Measurements from ENCODE around the gene MOK. TPM values are rescaled to one million over a fixed set of nuclear protein-coding genes. Genes with fewer than 3 reads are reported as not detected.

Gene MOK
- total and polyA plus RNA-seq, 2 of the 4 experiments (the other 2 are of a cell fraction) = 16.8 to 48.5 TPM

- H2AK5ac ChIP-seq (ENCODE audit: low read depth, low read length) = no peak overlapping the region
- no peaks in the 10 kb centered on the region for H3K27me3 ChIP-seq (ENCODE audit: control insufficient read depth, insufficient read depth, low read length)
- no peak for TF ChIP-seq RCOR1 (IDR thresholded peaks at IDR 0.05; ENCODE audit: insufficient replicate concordance, low read length)
- no peak for TF ChIP-seq RFX5 (IDR thresholded peaks at IDR 0.05; ENCODE audit: low read depth, low read length)
- TF ChIP-seq NFE2L2 (IDR thresholded peaks at IDR 0.05; ENCODE audit: low read depth, low read length) = no peak
- TF ChIP-seq MAZ (IDR thresholded peaks at IDR 0.05; ENCODE audit: borderline replicate concordance, low read depth, low read length) = no peak
- no peak for TF ChIP-seq SMC3 (IDR thresholded peaks at IDR 0.05; ENCODE audit: low read depth, low read length)
- TF ChIP-seq BHLHE40 (IDR thresholded peaks at IDR 0.05; ENCODE audit: low read depth, low read length) = no peak
- no peak for TF ChIP-seq CHD1 (IDR thresholded peaks at IDR 0.05; ENCODE audit: low read depth, low read length)
- TF ChIP-seq POLR2A (IDR thresholded peaks at IDR 0.05; ENCODE audit: low read depth, low read length) = no peak
- TF ChIP-seq CEBPB (IDR thresholded peaks at IDR 0.05; ENCODE audit: low read depth, low read length) = no peak
- TF ChIP-seq, protein P1, sequence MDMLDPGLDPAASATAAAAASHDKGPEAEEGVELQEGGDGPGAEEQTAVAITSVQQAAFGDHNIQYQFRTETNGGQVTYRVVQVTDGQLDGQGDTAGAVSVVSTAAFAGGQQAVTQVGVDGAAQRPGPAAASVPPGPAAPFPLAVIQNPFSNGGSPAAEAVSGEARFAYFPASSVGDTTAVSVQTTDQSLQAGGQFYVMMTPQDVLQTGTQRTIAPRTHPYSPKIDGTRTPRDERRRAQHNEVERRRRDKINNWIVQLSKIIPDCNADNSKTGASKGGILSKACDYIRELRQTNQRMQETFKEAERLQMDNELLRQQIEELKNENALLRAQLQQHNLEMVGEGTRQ (IDR thresholded peaks at IDR 0.05; ENCODE audit: low read depth, low read length) = no peak
- no peak for TF ChIP-seq MXI1 (IDR thresholded peaks at IDR 0.05; ENCODE audit: borderline replicate concordance, low read depth, low read length)
- TF ChIP-seq FOS (IDR thresholded peaks at IDR 0.05; ENCODE audit: low read depth, low read length) = no peak
- no peak for TF ChIP-seq RAD21 (IDR thresholded peaks at IDR 0.05; ENCODE audit: low read length)
- intact Hi-C loops (cut with micrococcal nuclease) (no loop called here), dilution Hi-C loops (cut with HindIII; ENCODE audit: low sequenced_read_pairs, unreplicated experiment) (no loop called here), in situ Hi-C loops (cut with MboI; ENCODE audit: low sequenced_read_pairs) (no loop called here)
- H3K36me3 ChIP-seq (ENCODE audit: control insufficient read depth, insufficient read depth, low read length) = peaks cover 50% of the 10 kb centered on the region
- H3K9ac ChIP-seq (ENCODE audit: low read depth, low read length) = no peak overlapping the region
- H3K14ac ChIP-seq (replicated peaks; ENCODE audit: low read depth, low read length) = no peak overlapping the region
- no peak overlapping the region for H3K4me3 ChIP-seq (ENCODE audit: insufficient read depth, low read depth, low read length)
- ChIA-PET POLR2A (ENCODE audit: unreplicated experiment) (no interaction called here), CTCF (no interaction called here)
- no peak overlapping the region for H3K4ac ChIP-seq (ENCODE audit: low read depth, low read length)
- WGBS, 2 experiments (ENCODE audit: extremely low coverage in 2 of 2, insufficient read length in 1 of 2) = 95% methylated on average over 4 of the region's 5 CpGs; no CpG with 5 or more reads in 1 of the 2 experiments
- no peaks in the 10 kb centered on the region for H3K9me3 ChIP-seq (ENCODE audit: control insufficient read depth, insufficient read depth, low read length)
- H2BK5ac ChIP-seq (ENCODE audit: low read depth, low read length, poor library complexity, severe bottlenecking) = no peak overlapping the region
- H3K56ac ChIP-seq (ENCODE audit: extremely low read depth, insufficient read depth, low read length) = no peak overlapping the region
- H3K9me1 ChIP-seq (ENCODE audit: insufficient read depth, low read length) = no peaks in the 10 kb centered on the region
- H2BK20ac ChIP-seq (ENCODE audit: low read depth, low read length) = no peak overlapping the region
- H3K23ac ChIP-seq (ENCODE audit: low read depth, low read length) = no peak overlapping the region
- H3K27ac ChIP-seq (ENCODE audit: insufficient read depth, low read length) = no peak overlapping the region
- H4K91ac ChIP-seq (ENCODE audit: insufficient read depth, low read depth, low read length) = no peak overlapping the region
- H2AFZ ChIP-seq (replicated peaks; ENCODE audit: low read length, poor library complexity) = no peak overlapping the region
- no peak overlapping the region for H4K5ac ChIP-seq (ENCODE audit: low read depth, low read length)
- ATAC-seq (ENCODE audit: low read depth) (no peak), DNase-seq (no peak)
- no peak overlapping the region for H2BK120ac ChIP-seq (ENCODE audit: low read depth, low read length)
- H3K4me1 ChIP-seq (ENCODE audit: control insufficient read depth, insufficient read depth, low read length) = no peaks in the 10 kb centered on the region
- no peaks in the 10 kb centered on the region for H3K79me1 ChIP-seq (ENCODE audit: low read depth in 1 of 2, low read length in 2 of 2)
- H2AK9ac ChIP-seq (replicated peaks; ENCODE audit: low read depth, low read length, poor library complexity) = no peak overlapping the region
- no peak overlapping the region for H2BK15ac ChIP-seq (ENCODE audit: low read depth, low read length)
- H4K20me1 ChIP-seq (ENCODE audit: insufficient read depth, low read length) = no peaks in the 10 kb centered on the region; the same call in 1 of the 2 replicates
- BruUV-seq (replicated peaks) = no TSS peak
- no peak overlapping the region for H3K4me2 ChIP-seq (ENCODE audit: low read depth, low read length)
- H3K18ac ChIP-seq (ENCODE audit: low read depth, low read length) = no peak overlapping the region
- H4K8ac ChIP-seq (ENCODE audit: low read depth in 2 of 2, low read length in 2 of 2) = no peak overlapping the region
These were observed 39.5 kb upstream of the MOK start for GRCh38 chr14:102344485-102344884.
